ENCODE measurements around the gene STRA6. TPM values are rescaled to one million over a fixed set of nuclear protein-coding genes. Genes with fewer than 3 reads are reported as not detected.

Gene STRA6
- total RNA-seq, 2 experiments from 2014 or later = not detected

- no peaks in the 10 kb centered on the region for H3K9me3 ChIP-seq (ENCODE audit: low read length)
- H4K20me1 ChIP-seq (ENCODE audit: insufficient read depth, low read length) = no peaks in the 10 kb centered on the region
- H3K27ac ChIP-seq (ENCODE audit: low read depth, low read length, poor library complexity, severe bottlenecking) = no peak overlapping the region
- no peaks in the 10 kb centered on the region for H3K4me1 ChIP-seq (ENCODE audit: insufficient read depth, low read length, poor library complexity, severe bottlenecking)
- no TSS peak for BruUV-seq (replicated peaks)
- TF ChIP-seq EZH2phosphoT487 (IDR thresholded peaks at IDR 0.05; ENCODE audit: borderline replicate concordance, low read depth, low read length) = no peak
- TF ChIP-seq, protein P1, sequence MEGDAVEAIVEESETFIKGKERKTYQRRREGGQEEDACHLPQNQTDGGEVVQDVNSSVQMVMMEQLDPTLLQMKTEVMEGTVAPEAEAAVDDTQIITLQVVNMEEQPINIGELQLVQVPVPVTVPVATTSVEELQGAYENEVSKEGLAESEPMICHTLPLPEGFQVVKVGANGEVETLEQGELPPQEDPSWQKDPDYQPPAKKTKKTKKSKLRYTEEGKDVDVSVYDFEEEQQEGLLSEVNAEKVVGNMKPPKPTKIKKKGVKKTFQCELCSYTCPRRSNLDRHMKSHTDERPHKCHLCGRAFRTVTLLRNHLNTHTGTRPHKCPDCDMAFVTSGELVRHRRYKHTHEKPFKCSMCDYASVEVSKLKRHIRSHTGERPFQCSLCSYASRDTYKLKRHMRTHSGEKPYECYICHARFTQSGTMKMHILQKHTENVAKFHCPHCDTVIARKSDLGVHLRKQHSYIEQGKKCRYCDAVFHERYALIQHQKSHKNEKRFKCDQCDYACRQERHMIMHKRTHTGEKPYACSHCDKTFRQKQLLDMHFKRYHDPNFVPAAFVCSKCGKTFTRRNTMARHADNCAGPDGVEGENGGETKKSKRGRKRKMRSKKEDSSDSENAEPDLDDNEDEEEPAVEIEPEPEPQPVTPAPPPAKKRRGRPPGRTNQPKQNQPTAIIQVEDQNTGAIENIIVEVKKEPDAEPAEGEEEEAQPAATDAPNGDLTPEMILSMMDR (conservative IDR thresholded peaks at IDR 0.05; ENCODE audit: low read length) = no peak
- H3K79me2 ChIP-seq (ENCODE audit: insufficient read depth, low read depth, low read length) = no peaks in the 10 kb centered on the region
- H3K4me2 ChIP-seq (ENCODE audit: low read length) = no peak overlapping the region
- intact Hi-C loops (cut with micrococcal nuclease; ENCODE audit: unreplicated experiment) = no loop called here
- no peak overlapping the region for H2AFZ ChIP-seq (ENCODE audit: low read length)
- no peak for DNase-seq (ENCODE audit: low spot score)
- no peaks in the 10 kb centered on the region for H3K9me2 ChIP-seq (ENCODE audit: insufficient read depth, low read length)
- ChIA-PET POLR2A (no interaction called here), CTCF (ENCODE audit: unreplicated experiment) (no interaction called here)
- no peak overlapping the region for H3K4me3 ChIP-seq (ENCODE audit: low read depth, low read length, poor library complexity, severe bottlenecking)
- no peaks in the 10 kb centered on the region for H3K36me3 ChIP-seq (ENCODE audit: insufficient read depth, low read length)
Observed at GRCh38 chr15:74130849-74131627, 71.5 kb downstream of the STRA6 start.

DNA sequence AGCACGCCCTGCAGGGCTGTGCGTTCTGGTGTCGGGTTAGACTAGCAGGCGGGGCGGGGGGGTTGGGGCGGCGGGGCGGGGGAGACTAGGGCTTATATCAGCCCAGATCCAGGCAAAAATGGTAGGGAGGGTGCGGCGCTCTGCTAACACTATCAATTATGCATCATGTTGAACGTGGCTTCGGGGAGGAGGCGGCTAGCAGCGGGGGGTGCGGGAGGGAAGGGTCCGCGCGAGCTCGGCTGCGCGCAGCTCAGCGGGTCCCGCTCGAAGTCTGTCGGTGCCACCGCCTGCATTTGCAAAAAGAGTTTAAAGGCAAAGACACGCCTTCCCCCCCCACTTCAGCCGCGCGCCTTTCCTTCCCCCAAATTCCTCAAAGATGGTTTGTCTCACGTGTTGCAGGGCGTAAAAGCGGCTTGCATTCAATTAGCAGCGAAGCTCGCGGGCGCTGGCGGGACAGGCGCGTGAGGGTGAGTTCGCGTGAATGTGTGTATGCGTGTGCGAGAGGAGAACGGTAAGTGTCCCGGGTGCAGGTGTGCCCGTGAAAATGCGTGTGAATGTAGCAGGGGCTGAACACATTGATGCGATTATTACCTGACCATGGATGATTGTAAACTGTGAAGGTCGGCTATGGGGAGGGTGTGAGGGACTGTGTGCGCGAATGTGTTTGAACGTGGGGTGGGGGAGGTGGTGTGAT, 72.3 kb downstream of the STRA6 start, which contains the start of gene ISLR2:
Gene ISLR2 (plus strand): TSS at position 432 of the 694 bp plus-strand sequence. CDS start 2,169 bp downstream, outside the sequence.
- H3K36me3 ChIP-seq (ENCODE audit: insufficient read depth, low read length) = no peaks in the 10 kb centered on the region
- DNase-seq (ENCODE audit: low spot score) = no peak
- no peaks in the 10 kb centered on the region for H3K79me2 ChIP-seq (ENCODE audit: insufficient read depth, low read depth, low read length)
- H3K4me2 ChIP-seq (ENCODE audit: low read length) = no peak within 1 kb of the TSS
- H3K27ac ChIP-seq (ENCODE audit: low read depth, low read length, poor library complexity, severe bottlenecking) = no peak within 1 kb of the TSS
- intact Hi-C loops (cut with micrococcal nuclease; ENCODE audit: unreplicated experiment) = no loop called here
- no peak within 1 kb of the TSS for H3K4me3 ChIP-seq (ENCODE audit: low read depth, low read length, poor library complexity, severe bottlenecking)
- no peaks in the 10 kb centered on the region for H3K4me1 ChIP-seq (ENCODE audit: insufficient read depth, low read length, poor library complexity, severe bottlenecking)
- no TSS peak for BruUV-seq (replicated peaks)
- CTCF ChIA-PET (ENCODE audit: unreplicated experiment) = no interaction called here
- H3K9me3 ChIP-seq (ENCODE audit: low read length) = no peaks in the 10 kb centered on the region
- no peaks in the 10 kb centered on the region for H3K9me2 ChIP-seq (ENCODE audit: insufficient read depth, low read length)
- TF ChIP-seq, protein P1 (conservative IDR thresholded peaks at IDR 0.05; ENCODE audit: low read length) = no peak
- TF ChIP-seq EZH2phosphoT487 (IDR thresholded peaks at IDR 0.05; ENCODE audit: borderline replicate concordance, low read depth, low read length) = no peak
- no peaks in the 10 kb centered on the region for H4K20me1 ChIP-seq (ENCODE audit: insufficient read depth, low read length)
- POLR2A ChIA-PET = no interaction called here
- H2AFZ ChIP-seq (ENCODE audit: low read length) = no peak within 1 kb of the TSS

All from OCI-LY7 (cell line).